Lung (tissue), 12 donors: ENCODE measurements around the gene WFDC2. TPM values are rescaled to one million over a fixed set of nuclear protein-coding genes. Genes with fewer than 3 reads are reported as not detected.

Source experiments
- ATAC-seq: fragments of 200-7000 bp; cut with Tn5 transposase; one replicate; pipeline ENCODE4 v1.9.1; 2020; ENCODE audit warnings: moderate number of reproducible peaks; ENCODE audit not compliant: insufficient read depth, low FRiP score
- DNase-seq, 3 donors: peaks; one replicate each; pipeline ENCODE4 v3.0.0-alpha.2; 2013 to 2017
- H3K27ac ChIP-seq, 2 donors: one replicate each; pipeline ENCODE4 v1.5.1; 2013; ENCODE audit warnings: mild to moderate bottlenecking in 2 of 2, moderate library complexity in 2 of 2, control low read depth in 1 of 2, inconsistent platforms in 1 of 2, low read depth in 1 of 2, low read length in 1 of 2
- H3K27me3 ChIP-seq, 3 donors: one replicate each; pipeline ENCODE4 v1.5.1; 2013; ENCODE audit warnings: low read length in 2 of 3; ENCODE audit not compliant: control insufficient read depth in 3 of 3, insufficient read depth in 3 of 3
- H3K36me3 ChIP-seq, 4 donors: one replicate each; pipeline ENCODE4 v1.5.1; 2013; ENCODE audit warnings: low read length in 4 of 4, mild to moderate bottlenecking in 1 of 4, moderate library complexity in 1 of 4; ENCODE audit not compliant: control insufficient read depth in 4 of 4, insufficient read depth in 4 of 4
- H3K4me1 ChIP-seq, 5 donors: one replicate each; pipeline ENCODE4 v1.5.1; 2013; ENCODE audit warnings: low read length in 5 of 5, mild to moderate bottlenecking in 2 of 5, moderate library complexity in 1 of 5; ENCODE audit not compliant: control insufficient read depth in 5 of 5, insufficient read depth in 5 of 5
- H3K4me3 ChIP-seq: one replicate; pipeline ENCODE4 v1.5.1; 2013; ENCODE audit warnings: mild to moderate bottlenecking, control low read depth, moderate library complexity
- H3K9ac ChIP-seq, 2 donors: one replicate each; pipeline ENCODE4 v1.5.1; 2013; ENCODE audit warnings: low read length in 2 of 2, control low read depth in 1 of 2; ENCODE audit not compliant: insufficient read depth in 1 of 2
- H3K9me3 ChIP-seq, 4 donors: one replicate each; pipeline ENCODE4 v1.5.1; 2013; ENCODE audit warnings: low read length in 3 of 4, mild to moderate bottlenecking in 1 of 4, moderate library complexity in 1 of 4; ENCODE audit not compliant: control insufficient read depth in 4 of 4, insufficient read depth in 3 of 4
- CTCF ChIP-seq: IDR thresholded peaks from 2 replicates; pipeline ENCODE4 v1.5.1; 2012; ENCODE audit warnings: mild to moderate bottlenecking; ENCODE audit errors: control extremely low read depth, extremely low read depth
- WGBS, 2 donors: extraction: QIAGEN DNeasy Blood & Tissue Kit; methylation state at CpG; one replicate each; pipeline ENCODE4 v1.1.7; 2013; 5-methylcytosine and 5-hydroxymethylcytosine counted together
- polyA plus RNA-seq, 2 donors: library from polyadenylated mRNA; stranded (reverse); fragments of 200-250 nt; gene quantifications; one replicate each; pipeline ENCODE4 v1.2.1, GENCODE V29; 2013
- total RNA-seq, 2 donors: library from RNA; depleted of rRNA in 1 of 2; stranded (reverse); fragments of >200 nt in 1 of 2; gene quantifications; one replicate each; pipeline ENCODE4 v1.2.1, GENCODE V29; 2014 to 2021
- donor health status: control.
- donor health status: control.
- donor health status: Bipolar disorder and iron deficiency.
- donor health status: healthy.
- donor health status: DM: yes; HTN: yes; CAD: no.

The WFDC2 gene
- total and polyA plus RNA-seq, 4 donors = 62.8 to 1,020 (median 523) TPM

GRCh38 chr20:45503403-45503802, 33.9 kb downstream of the WFDC2 start:
- peaks cover 0 to 2% (median 0%) of the 10 kb centered on the region in 4 donors for H3K9me3 ChIP-seq
- no peak overlapping the region for H3K9ac ChIP-seq
- no peak for ATAC-seq
- 43 to 45% methylated on average over 2 of the region's 2 CpGs for WGBS, 2 donors
- no peak overlapping the region for H3K27ac ChIP-seq
- H3K4me3 ChIP-seq = no peak overlapping the region
- DNase-seq = no peak
- TF ChIP-seq CTCF = no peak
- H3K4me1 ChIP-seq = no peaks in the 10 kb centered on the region
- H3K27me3 ChIP-seq = no peaks in the 10 kb centered on the region
- no peaks in the 10 kb centered on the region for H3K36me3 ChIP-seq

GRCh38 chr20:45506398-45506797, 36.8 kb downstream of the WFDC2 start:
- 83 to 85% methylated on average over 2 of the region's 2 CpGs for WGBS, 2 donors
- ATAC-seq (no peak), DNase-seq (no peak)

GRCh38 chr20:45507011-45507820, 37.7 kb downstream of the WFDC2 start:
- no peak for ATAC-seq
- Histone ChIP-seq H3K36me3 (no peaks in the 10 kb centered on the region), H3K4me1 (no peaks in the 10 kb centered on the region), H3K4me3 (no peak overlapping the region), H3K27me3 (no peaks in the 10 kb centered on the region), H3K9me3 (peaks cover 0 to 2% (median 0%) of the 10 kb centered on the region in 4 donors), H3K9ac (no peak overlapping the region), H3K27ac (no peak overlapping the region)
- WGBS, 2 donors = 81 to 90% methylated on average over 5 of the region's 5 CpGs
- no peak for DNase-seq
- no peak for TF ChIP-seq CTCF

More at GRCh38 chr20:45506398-45506797, 36.8 kb downstream of the WFDC2 start:
- no peaks in the 10 kb centered on the region for H3K27me3 ChIP-seq
- peaks cover 0 to 2% (median 0%) of the 10 kb centered on the region in 4 donors for H3K9me3 ChIP-seq
- TF ChIP-seq CTCF = no peak
- H3K4me1 ChIP-seq = no peaks in the 10 kb centered on the region
- no peak overlapping the region for H3K9ac ChIP-seq
- H3K36me3 ChIP-seq = no peaks in the 10 kb centered on the region
- H3K4me3 ChIP-seq = no peak overlapping the region
- H3K27ac ChIP-seq = no peak overlapping the region
